Measurements from ENCODE around the gene HIGD1A.
"Not testable (repeated sequence)": the region's sequence is repeated elsewhere in the genome, so short reads cannot be mapped to it uniquely, and the experiment has no call there.

Gene HIGD1A

GRCh38 chr3:42829083-42829627 lies 24.9 kb upstream of the HIGD1A start:
- DNase-seq (ENCODE audit: low spot score): no peak

DNA sequence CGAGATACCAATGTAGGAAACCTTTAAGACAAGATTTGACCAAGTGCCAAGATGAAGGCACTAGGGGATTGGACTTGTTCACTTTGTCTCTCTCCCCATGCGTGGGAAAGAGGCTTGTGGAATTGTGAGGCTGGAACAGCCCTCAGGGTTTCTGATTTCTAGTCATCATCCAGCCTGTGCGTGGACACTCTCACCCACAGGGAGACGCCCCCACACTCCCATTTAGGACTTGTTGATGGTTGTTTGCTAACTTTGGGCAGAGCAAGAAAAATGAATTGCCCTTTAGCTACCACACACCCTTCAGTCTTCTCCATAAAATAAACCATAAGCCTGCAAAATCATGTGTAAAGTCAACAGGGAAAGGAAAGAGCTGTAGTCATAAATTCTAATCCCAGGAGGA lies 23.4 kb upstream of the HIGD1A start:
- no peak for DNase-seq (ENCODE audit: low spot score)

GRCh38 chr3:42827023-42827422 lies 22.7 kb upstream of the HIGD1A start:
- no peak for DNase-seq (ENCODE audit: low spot score)

- no peak for DNase-seq (ENCODE audit: low spot score)
Measured at GRCh38 chr3:42826141-42826540, 21.9 kb upstream of the HIGD1A start.

DNA sequence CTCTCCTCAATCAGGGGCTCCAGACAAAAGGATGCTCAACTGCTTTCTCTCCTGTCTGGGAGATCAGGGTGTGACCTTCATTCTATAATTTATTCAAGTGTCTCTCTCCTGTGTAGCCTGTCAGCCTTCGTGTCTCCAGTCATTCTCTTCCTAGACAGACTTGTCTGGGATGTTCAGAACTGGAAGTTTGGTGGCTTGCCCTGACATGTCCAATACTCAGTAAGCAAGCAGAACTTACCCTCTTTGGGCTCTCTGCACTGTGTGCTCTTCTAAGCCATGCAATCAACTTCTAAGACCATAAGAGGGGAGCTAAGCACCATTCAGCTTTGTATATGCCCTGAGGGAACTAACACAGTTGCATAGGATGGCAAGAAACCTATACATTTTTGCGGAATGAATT lies 19.1 kb upstream of the HIGD1A start:
- DNase-seq (ENCODE audit: low spot score): no peak

- no peak for DNase-seq (ENCODE audit: low spot score)
Measured at GRCh38 chr3:42822828-42823227, 18.5 kb upstream of the HIGD1A start.

DNA sequence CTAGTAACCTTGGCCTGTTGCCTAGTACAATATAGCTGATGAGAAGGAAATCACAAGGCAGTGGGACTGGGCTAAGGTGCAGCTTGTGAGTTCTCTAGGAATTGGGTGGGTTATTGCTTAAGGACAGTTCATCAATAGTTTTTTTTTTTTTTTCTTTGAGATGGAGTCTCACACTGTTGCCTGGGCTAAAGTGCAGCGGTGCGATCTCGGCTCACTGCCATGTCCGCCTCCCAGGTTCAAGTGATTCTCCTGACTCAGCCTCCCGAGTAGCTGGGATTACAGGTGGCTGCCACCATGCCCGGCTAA lies 16.4 kb upstream of the HIGD1A start:
- DNase-seq (ENCODE audit: low spot score): no peak

GRCh38 chr3:42819351-42819965 lies 15.2 kb upstream of the HIGD1A start:
- no peak for DNase-seq (ENCODE audit: low spot score)

GRCh38 chr3:42815826-42816225 lies 11.5 kb upstream of the HIGD1A start:
- no peak for DNase-seq (ENCODE audit: low spot score)

DNA sequence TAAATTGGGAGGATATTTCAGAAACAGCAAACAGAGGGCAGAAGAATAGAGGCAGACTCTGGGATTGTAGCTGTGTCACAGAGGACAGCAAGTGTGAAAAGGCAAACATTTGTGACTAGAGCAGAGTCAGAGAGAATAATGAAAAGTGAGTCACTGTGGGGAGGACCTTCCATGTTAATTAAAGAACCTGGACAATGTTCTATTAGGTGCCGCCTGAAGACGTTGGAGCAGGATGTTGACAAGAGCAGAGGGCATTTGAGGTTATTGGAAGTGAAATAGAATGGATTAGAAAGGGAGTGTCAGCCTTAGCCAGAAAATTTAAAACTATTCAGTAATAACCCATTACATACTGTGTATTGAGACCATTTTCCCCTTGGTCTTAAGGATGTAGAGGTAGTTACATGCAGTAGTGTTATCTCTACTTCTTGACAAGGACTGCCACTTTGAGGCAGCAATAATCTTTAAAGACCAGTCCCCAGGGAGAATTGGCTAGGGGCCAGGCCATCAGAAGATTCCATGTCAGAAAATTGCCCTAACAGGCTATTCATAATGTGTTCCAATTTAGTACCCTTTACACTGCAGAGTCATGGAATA lies 10.7 kb upstream of the HIGD1A start:
- no peak for DNase-seq (ENCODE audit: low spot score)

DNA sequence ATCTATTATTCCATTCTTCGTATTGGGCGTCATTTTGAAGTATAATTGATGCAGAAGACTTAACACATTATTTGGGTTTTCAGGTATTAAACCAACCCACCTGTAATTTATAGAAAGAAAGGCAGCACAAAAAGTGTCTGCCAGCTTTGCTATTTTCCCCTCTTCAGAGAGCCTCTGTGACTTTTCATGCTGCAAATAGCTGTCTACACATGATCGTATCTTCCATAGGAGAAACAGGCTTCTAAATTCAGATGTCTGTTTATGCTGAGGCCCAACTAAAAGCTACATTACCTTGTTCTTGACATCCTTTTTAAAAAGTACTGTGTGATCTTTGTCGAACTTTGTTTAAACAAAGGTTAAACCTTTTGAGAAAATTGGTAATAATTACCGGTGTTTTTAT lies 10.0 kb upstream of the HIGD1A start:
- DNase-seq (ENCODE audit: low spot score): no peak

GRCh38 chr3:42811118-42811883 lies 7.0 kb upstream of the HIGD1A start:
- DNase-seq (ENCODE audit: low spot score): not testable (repeated sequence)

- DNase-seq (ENCODE audit: low spot score): not testable (repeated sequence)
Measured at GRCh38 chr3:42810706-42811105, 6.4 kb upstream of the HIGD1A start.

DNA sequence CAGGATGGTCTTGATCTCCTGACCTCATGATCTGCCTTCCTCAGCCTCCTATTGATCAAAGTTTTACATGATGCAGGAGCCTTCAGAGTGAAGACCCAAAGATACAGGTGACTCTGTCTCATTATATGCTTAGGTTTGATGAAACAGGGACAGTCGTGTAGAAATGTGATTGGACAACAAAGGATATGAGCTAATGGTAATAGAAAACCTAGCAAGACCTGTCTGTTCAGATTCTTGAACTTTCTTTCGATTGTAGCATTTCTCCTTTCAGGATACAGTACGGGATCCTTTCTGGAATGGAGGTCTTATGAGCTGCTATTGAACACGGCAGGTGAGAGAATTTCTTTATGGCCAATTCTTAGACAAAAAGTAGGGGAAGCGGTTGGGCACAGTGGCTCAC lies 4.9 kb upstream of the HIGD1A start, which contains the start of gene ACKR2:
Gene ACKR2, plus strand, starts transcription at position 244 of the 400 bp plus-strand sequence. CDS start 55,058 bp downstream, outside the sequence.
- DNase-seq (ENCODE audit: low spot score): no peak

- DNase-seq (ENCODE audit: low spot score): no peak
Measured at GRCh38 chr3:42807929-42808328, 3.6 kb upstream of the HIGD1A start.

DNA sequence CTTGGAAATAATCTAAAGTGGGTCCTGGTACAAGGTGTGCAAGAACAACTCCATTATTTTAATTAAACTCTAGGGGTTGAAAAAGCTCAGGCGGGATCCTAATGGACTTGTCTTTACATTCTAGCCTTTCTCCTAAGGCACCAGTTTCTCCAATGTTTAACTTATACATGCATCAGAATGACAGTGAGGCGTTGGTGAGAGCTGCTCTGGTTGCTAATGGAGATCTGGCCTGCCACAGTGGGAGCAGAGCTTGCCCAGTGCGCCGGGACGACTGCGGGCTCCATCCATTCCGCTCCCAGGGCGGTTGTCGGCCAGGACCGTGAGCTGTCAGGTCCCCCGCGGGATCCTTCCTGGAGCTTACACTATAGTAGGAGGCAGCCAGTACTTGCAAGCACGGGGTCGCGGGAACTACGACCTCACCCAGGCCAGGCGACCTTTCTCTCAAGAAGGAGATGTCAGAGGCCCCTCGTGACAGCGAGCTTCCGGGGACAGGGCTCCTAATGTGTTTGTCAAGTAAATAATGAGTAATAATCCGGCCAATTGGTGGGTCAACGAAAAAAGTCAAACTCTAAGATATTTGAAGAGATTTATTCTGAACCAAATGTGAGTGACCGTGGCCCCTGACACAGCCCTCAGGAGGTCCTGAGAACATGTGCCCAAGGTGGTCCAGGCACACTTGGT lies 991 bp upstream of the HIGD1A start:
- peak; percentile 18 for DNase-seq (ENCODE audit: low spot score)

DNA sequence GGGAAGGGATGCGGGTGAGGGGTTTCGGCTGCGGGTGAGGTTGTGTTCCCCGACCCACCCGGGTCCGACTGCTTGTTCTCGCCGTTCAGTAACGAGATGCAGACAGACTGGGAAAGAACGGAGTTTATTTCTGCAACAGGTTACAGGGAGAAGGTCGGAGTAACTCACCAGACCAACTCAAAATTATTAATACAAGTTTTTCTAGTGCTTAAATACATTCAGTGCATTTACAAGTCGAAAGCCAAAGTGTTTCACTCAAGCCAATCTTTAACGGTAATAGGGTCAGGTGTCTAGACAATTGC lies 492 bp upstream of the HIGD1A start:
- no peak for DNase-seq (ENCODE audit: low spot score)

DNA sequence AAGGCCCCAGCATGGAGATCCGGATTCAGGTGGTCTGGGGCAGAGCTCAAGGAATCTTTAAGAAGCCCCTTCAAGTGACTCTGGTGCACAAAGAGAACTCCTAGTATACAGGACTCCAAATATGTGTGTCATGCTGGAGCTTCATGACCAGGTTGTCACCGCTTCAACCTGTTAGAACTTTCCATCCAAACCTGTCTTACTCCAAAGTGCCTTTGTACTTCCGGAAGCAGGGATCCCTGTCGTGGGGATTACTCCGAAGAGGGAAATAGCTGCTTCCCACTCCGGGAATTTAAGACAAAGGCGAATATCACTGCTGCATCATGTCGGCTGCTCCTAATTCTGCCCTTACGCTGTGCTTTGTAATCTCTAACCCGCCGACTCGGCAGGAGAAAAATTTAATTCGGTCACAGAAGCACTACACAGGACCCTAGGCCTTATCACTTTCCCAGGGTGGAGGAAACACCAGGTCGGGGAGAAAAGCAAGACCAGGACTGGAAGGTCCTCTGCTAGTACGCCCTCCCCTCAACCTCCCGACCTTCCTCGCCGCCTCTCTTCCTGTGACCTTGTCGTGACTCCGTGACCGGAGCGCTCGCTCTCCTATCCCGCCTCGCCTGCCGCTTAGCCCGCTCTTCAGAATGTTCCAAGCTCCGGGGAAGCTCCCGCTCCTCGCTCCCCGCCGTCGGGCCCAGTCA lies 730 bp downstream of the HIGD1A start:
- peak; percentile 52 for DNase-seq (ENCODE audit: low spot score)

DNA sequence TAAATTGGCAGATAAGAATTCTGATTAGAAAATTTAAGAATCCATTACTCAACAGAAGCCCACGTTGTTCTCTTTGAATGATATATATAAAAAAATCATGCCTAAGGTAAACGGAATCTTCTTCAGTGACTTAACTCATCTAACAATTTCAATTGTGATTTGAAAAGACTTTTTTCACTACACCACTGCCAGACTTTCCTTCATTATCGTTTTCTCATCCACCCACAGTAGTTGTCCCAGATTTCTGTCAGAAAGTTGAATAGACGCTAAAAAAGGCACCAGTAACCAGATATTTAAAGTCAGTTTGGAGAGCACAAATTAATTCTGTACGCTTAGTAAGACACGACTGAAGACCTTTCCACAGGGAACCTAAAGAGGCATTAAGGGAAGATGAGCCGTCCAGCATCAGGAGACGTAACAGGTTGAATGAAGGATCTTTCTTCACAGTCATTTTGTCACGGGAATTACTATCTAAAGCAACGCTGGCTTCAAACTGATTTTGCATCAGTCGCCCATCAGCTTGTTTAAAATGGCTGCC lies 1.3 kb downstream of the HIGD1A start:
- DNase-seq (ENCODE audit: low spot score): no peak

DNA sequence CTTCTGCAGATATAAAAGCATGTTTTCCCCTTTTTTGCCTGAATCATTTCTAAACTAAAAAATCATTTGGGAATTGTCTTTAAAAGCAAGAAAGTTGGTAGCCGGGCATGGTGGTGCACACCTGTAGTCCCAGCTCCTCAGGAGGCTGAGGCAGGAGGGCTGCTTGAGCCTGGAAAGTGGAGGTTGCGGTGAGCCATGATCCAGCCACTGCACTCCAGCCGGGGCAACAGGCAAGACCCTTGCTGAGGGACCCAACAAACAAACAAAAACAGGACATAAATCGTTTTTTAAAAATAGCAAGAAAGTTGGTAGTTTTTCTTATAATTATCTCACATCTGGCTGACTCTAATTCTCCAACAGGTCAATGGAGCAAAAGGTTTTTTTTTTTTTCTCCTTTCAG lies 2.5 kb downstream of the HIGD1A start:
- no peak for DNase-seq (ENCODE audit: low spot score)

GRCh38 chr3:42801048-42801620 lies 3.2 kb downstream of the HIGD1A start:
- DNase-seq (ENCODE audit: low spot score): no peak

DNA sequence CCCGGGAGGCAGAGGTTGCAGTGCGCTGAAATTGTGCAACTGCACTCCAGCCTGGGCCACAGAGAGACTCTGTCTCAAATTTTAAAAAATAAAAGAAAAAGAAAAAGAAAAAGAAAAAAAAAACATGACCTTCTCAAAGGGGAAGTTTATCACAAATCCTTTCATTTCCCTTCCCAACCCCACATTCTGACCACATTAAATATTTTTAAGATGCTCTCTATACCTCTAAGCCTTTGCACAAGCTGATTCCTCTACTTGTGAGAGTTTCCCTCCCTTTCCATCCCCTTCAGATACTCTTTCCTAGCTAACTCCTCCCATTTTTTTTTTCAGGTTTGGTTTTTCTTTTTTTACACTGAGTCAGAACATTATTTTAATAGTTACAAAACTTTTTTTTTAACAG lies 4.0 kb downstream of the HIGD1A start:
- no peak for DNase-seq (ENCODE audit: low spot score)
